IMR-90 (cell line): ENCODE measurements around the gene PTBP1.

Experiments
- CTCF ChIP-seq: conservative IDR thresholded peaks from 2 replicates; pipeline ENCODE4 v1.5.1; 2012; ENCODE audit warnings: mild to moderate bottlenecking, low read depth, low read length, improper control_type of control experiment
- MXI1 ChIP-seq: IDR thresholded peaks from 2 replicates; pipeline ENCODE4 v1.6.1; 2012; ENCODE audit warnings: low read depth, mild to moderate bottlenecking, low read length, moderate library complexity, borderline replicate concordance
- RAD21 ChIP-seq: IDR thresholded peaks from 2 replicates; pipeline ENCODE4 v1.6.1; 2012; ENCODE audit warnings: low read length, improper control_type of control experiment
- USF2 ChIP-seq: fragments of 150-350 bp; IDR thresholded peaks from 2 replicates; pipeline ENCODE4 v1.6.1; 2017; ENCODE audit warnings: mild to moderate bottlenecking, antibody characterized with exemption, low read length, low read depth

DNA sequence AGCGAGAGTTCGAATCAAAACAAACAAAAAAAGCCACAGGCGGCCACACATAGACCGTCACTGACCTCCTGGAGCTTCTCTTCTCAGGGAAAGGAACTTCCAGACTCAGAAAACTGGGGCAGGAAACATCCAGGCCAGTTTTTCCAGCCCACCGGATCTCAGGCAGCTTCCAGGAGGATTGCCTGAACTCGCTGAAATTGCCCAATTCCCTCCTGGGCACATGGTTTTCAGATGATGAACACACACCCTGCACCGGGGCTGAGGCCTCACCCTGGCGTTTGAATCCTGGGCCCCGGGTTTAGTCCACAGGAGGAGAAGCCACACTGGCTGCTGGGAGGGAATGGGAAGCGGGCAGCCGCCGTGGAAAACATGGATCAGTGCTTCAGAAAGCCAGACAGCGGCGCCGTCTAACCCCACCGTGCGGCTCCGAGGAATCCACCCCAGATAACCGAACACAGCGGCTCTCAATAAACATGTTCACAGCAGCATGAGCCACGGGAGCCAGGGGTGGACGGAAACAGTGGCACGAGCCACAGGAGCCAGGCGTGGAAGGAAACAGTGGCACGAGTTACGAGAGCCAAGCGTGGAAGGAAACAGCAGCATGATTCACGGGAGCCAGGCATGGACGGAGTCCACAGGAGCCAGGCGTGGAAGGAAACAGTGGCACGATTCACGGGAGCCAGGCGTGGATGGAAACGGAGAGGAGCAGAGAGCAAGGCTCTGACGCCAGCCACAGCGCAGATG lies 18.2 kb upstream of the PTBP1 start:
- TF ChIP-seq CTCF: no peak
- TF ChIP-seq USF2: peak; percentile 72
- peak; percentile 85 for TF ChIP-seq MXI1
- no peak for TF ChIP-seq RAD21
